HEK293 (cell line): ENCODE data around the gene CAND2.

Experiments used
- REST ChIP-seq: fragments of 450-650 bp; formaldehyde crosslinking; IDR thresholded peaks from 2 replicates; pipeline ENCODE4 v1.5.1; 2016; ENCODE audit warnings: missing biosample characterization, missing genetic modification characterization
- ZFP37 ChIP-seq: fragments of 450-650 bp; formaldehyde crosslinking; IDR thresholded peaks from 2 replicates; pipeline ENCODE4 v1.5.1; 2016; ENCODE audit warnings: missing biosample characterization, missing genetic modification characterization
- ZNF830 ChIP-seq: fragments of 450-650 bp; IDR thresholded peaks from 2 replicates; pipeline ENCODE4 v1.5.0; 2018; ENCODE audit warnings: missing biosample characterization, missing genetic modification characterization, low read depth, mild to moderate bottlenecking, moderate library complexity

- TF ChIP-seq ZNF830 (tag by site-specific recombination) (no peak), ZFP37 (tag by site-specific recombination) (no peak), REST (tag by site-specific recombination) (no peak)
Measured at GRCh38 chr3:12777171-12777570, 19.3 kb upstream of the CAND2 start.
